Osteoblast (primary cell): ENCODE results near the gene NFATC1. TPM values are rescaled to one million over a fixed set of nuclear protein-coding genes. Genes with fewer than 3 reads are reported as not detected.

ENCODE experiments used
- DNase-seq: peaks from one replicate; pipeline ENCODE4 v3.0.0; 2011; ENCODE audit warnings: low spot score, mixed read lengths; ENCODE audit not compliant: insufficient read length; ENCODE audit errors: missing footprints
- H2AFZ ChIP-seq: 2 replicates; pipeline ENCODE4 v1.6.0; 2011; ENCODE audit warnings: mild to moderate bottlenecking, low read length
- H3K27ac ChIP-seq: 2 replicates; pipeline ENCODE4 v1.5.1; 2011; ENCODE audit warnings: mild to moderate bottlenecking, low read depth, low read length, moderate library complexity
- H3K27me3 ChIP-seq: 2 replicates; pipeline ENCODE4 v1.6.0; 2012; ENCODE audit warnings: mild to moderate bottlenecking, control low read depth, inconsistent platforms, low read length, moderate library complexity; ENCODE audit not compliant: insufficient read depth
- H3K36me3 ChIP-seq: 2 replicates; pipeline ENCODE4 v1.5.1; 2011; ENCODE audit warnings: mild to moderate bottlenecking, low read length, control low read depth, moderate library complexity; ENCODE audit not compliant: insufficient read depth
- H3K4me1 ChIP-seq: 2 replicates; pipeline ENCODE4 v1.5.1; 2011; ENCODE audit warnings: mild to moderate bottlenecking, low read length, control low read depth, moderate library complexity; ENCODE audit not compliant: insufficient read depth
- H3K4me2 ChIP-seq: 2 replicates; pipeline ENCODE4 v1.6.0; 2011; ENCODE audit warnings: mild to moderate bottlenecking, low read length; ENCODE audit not compliant: insufficient read depth
- H3K4me3 ChIP-seq: fragments of 200-600 bp; sonication (generic); 3 replicates; pipeline ENCODE4 v1.5.1; 2012; ENCODE audit warnings: mild to moderate bottlenecking, low read length, inconsistent platforms; ENCODE audit not compliant: insufficient read depth
- H3K79me2 ChIP-seq: 2 replicates; pipeline ENCODE4 v1.6.0; 2012; ENCODE audit warnings: mild to moderate bottlenecking, low read length, control low read depth, inconsistent platforms; ENCODE audit not compliant: insufficient read depth
- H3K9me3 ChIP-seq: 2 replicates; pipeline ENCODE4 v1.5.1; 2011; ENCODE audit warnings: low read depth, low read length, control low read depth
- H4K20me1 ChIP-seq: 2 replicates; pipeline ENCODE4 v1.6.0; 2012; ENCODE audit warnings: mild to moderate bottlenecking, low read length, control low read depth; ENCODE audit not compliant: insufficient read depth
- total RNA-seq: library from RNA; depleted of rRNA; stranded (reverse); fragments of >200 nt; gene quantifications from 2 replicates; pipeline ENCODE4 v1.2.3, GENCODE V29; 2012
- TF ChIP-seq, protein P1 (sequence below): IDR thresholded peaks from 2 replicates; pipeline ENCODE4 v1.5.1; 2011; ENCODE audit warnings: mild to moderate bottlenecking, low read depth, low read length, moderate library complexity; ENCODE audit errors: extremely low read depth

The NFATC1 gene
- total RNA-seq, 1 donor, result 6.2 TPM

DNA sequence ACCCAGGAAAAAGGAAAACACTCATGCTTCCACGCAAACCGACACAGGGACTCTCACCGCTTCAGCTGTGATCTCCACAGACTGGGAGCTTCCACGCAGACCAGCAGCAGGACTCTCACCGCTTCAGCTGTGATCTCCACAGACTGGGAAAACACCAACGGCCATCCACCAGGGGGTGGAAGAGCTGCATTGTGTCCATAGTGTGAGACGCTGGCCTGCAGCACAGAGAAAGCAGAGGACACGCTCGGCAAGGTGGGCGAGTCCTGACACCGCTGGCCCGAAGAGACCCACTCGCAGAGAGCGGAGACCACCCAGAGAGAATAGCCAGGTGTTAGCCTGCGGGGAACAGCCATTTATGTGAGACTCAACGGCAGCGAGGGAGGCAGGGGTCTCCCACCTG, 42.5 kb upstream of the NFATC1 start:
- no peak overlapping the region for H3K4me3 ChIP-seq
- no peaks in the 10 kb centered on the region for H4K20me1 ChIP-seq
- TF ChIP-seq, protein P1, sequence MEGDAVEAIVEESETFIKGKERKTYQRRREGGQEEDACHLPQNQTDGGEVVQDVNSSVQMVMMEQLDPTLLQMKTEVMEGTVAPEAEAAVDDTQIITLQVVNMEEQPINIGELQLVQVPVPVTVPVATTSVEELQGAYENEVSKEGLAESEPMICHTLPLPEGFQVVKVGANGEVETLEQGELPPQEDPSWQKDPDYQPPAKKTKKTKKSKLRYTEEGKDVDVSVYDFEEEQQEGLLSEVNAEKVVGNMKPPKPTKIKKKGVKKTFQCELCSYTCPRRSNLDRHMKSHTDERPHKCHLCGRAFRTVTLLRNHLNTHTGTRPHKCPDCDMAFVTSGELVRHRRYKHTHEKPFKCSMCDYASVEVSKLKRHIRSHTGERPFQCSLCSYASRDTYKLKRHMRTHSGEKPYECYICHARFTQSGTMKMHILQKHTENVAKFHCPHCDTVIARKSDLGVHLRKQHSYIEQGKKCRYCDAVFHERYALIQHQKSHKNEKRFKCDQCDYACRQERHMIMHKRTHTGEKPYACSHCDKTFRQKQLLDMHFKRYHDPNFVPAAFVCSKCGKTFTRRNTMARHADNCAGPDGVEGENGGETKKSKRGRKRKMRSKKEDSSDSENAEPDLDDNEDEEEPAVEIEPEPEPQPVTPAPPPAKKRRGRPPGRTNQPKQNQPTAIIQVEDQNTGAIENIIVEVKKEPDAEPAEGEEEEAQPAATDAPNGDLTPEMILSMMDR, result peak; percentile 32
- no peak overlapping the region for H2AFZ ChIP-seq
- no peak for DNase-seq
- no peaks in the 10 kb centered on the region for H3K9me3 ChIP-seq
- H3K4me1 ChIP-seq, result no peaks in the 10 kb centered on the region
- H3K4me2 ChIP-seq, result no peak overlapping the region
- no peaks in the 10 kb centered on the region for H3K79me2 ChIP-seq
- H3K27me3 ChIP-seq, result no peaks in the 10 kb centered on the region
- H3K27ac ChIP-seq, result no peak overlapping the region
- no peaks in the 10 kb centered on the region for H3K36me3 ChIP-seq

DNA sequence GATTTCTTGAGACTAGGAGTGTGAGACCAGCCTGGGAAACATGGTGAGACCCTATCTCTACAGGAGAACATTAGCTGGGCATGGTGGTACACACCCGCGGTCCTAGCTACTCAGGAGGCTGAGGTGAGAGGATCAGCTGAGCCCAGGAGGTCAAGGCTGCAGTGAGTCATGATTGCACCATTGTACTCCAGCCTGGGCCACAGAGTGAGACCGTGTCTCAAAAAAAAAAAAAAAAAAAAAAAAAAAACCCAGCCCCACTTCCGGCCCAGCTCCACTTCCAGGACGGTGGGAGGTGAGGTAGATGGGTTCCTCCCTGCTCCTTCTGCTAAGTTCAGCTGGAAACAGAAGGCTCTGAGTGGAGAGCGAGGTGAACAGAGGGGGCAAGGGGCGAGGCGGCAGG, 41.4 kb upstream of the NFATC1 start:
- H3K4me1 ChIP-seq, result no peaks in the 10 kb centered on the region
- no peak overlapping the region for H3K4me3 ChIP-seq
- H4K20me1 ChIP-seq, result no peaks in the 10 kb centered on the region
- H3K79me2 ChIP-seq, result no peaks in the 10 kb centered on the region
- H3K27ac ChIP-seq, result no peak overlapping the region
- H3K4me2 ChIP-seq, result no peak overlapping the region
- no peaks in the 10 kb centered on the region for H3K9me3 ChIP-seq
- DNase-seq, result no peak
- TF ChIP-seq, protein P1, result no peak
- H3K36me3 ChIP-seq, result no peaks in the 10 kb centered on the region
- H3K27me3 ChIP-seq, result no peaks in the 10 kb centered on the region
- no peak overlapping the region for H2AFZ ChIP-seq

DNA sequence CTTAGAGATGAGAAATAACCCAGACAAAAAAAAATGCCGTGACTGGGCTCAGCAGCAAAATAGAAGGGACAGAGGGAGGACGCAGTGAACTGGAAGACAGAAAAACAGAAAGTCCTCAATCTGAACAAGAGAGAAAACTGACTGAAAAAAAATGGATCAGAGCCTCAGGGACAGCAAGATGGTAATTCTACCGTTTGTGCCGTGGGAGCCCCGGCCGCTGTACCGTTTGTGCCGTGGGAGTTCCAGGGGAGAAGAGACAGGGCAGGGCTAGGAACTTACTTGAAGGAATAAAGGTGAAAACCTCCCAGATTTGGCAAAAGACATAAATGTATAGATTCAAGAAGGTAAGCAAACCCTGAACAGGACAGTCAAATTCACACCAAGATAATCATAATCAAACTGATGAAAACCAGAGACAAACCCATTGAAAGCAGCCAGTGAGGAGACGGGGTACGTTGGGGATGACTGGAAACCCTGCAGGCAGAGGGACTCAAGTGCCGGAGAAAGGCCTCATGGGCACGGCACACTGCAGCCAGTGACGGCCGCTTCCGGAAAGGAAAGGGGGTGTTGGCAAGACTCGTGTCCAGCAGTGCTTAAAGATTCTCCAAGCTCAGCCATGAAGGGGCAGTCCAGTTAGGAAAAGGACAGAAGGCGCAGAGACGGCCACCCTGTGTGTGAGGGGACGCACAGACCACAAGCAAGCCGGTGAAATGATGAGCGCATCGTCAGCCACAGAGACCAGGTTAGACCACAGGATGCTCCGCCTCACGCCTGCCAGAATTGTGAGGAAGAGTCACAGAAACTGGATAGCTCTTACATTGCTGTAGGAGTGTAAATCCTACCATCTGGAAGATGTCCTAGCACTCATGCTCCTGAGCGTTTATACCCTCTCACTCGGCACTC, 40.0 kb upstream of the NFATC1 start:
- Histone ChIP-seq H4K20me1 (no peaks in the 10 kb centered on the region), H3K4me2 (no peak overlapping the region), H2AFZ (no peak overlapping the region), H3K36me3 (no peaks in the 10 kb centered on the region), H3K9me3 (no peaks in the 10 kb centered on the region), H3K79me2 (no peaks in the 10 kb centered on the region), H3K4me3 (no peak overlapping the region), H3K27me3 (no peaks in the 10 kb centered on the region), H3K27ac (no peak overlapping the region), H3K4me1 (no peaks in the 10 kb centered on the region)
- DNase-seq, result no peak
- TF ChIP-seq, protein P1, result no peak

DNA sequence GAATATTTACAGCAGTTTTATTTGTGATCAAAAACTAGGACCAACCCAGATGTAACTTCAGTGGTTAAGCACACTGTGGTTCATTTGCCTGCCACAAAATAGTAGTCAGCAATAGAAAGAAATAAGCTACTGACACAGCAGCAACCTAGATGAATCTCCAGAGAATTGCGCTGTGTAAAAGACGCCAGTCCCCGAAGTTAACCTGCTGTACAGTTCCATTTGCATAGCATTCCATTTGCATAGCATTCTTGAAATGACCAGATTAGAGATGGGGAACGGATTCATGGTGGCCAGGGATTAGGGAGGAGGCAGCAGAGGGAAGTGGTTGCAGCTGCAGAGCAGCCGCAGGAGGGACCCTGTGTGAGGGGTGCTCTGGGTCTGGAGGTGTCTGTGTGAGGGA, 39.3 kb upstream of the NFATC1 start:
- Histone ChIP-seq H3K27ac (no peak overlapping the region), H4K20me1 (no peaks in the 10 kb centered on the region), H3K4me3 (no peak overlapping the region), H2AFZ (no peak overlapping the region), H3K4me1 (peaks cover 1% of the 10 kb centered on the region), H3K36me3 (no peaks in the 10 kb centered on the region), H3K4me2 (no peak overlapping the region), H3K79me2 (no peaks in the 10 kb centered on the region), H3K9me3 (no peaks in the 10 kb centered on the region), H3K27me3 (no peaks in the 10 kb centered on the region)
- DNase-seq, result no peak
- TF ChIP-seq, protein P1, result no peak
